K562 (cell line): ENCODE measurements around the gene ETS1. TPM values are rescaled to one million over a fixed set of nuclear protein-coding genes. Genes with fewer than 3 reads are reported as not detected.

Experiments used
- ATAC-seq: fragments of 200-7000 bp; cut with Tn5 transposase; 3 replicates; pipeline ENCODE4 v1.9.1; 2020; ENCODE audit warnings: moderate library complexity
- BruUV-seq: library from RNA; stranded (reverse); fragments of 400-500 nt; replicated peaks from 2 replicates; lab custom pipeline; 2021; lab: Mats Ljungman, UMichigan
- CTCF ChIA-PET: fragments of 300-600 bp; formaldehyde crosslinking; extraction: SDS; loops from one replicate; lab custom pipeline; 2021; ENCODE audit warnings: low intra/inter-chr PET ratio; lab: Yijun Ruan, JAX
- POLR2A ChIA-PET: fragments of 300-600, 350-650 bp; sonication (Branson Sonifier 250); formaldehyde crosslinking; extraction: SDS; loops from one replicate; lab custom pipeline; 2021; ENCODE audit warnings: antibody characterized with exemption, inconsistent platforms; lab: Yijun Ruan, JAX
- DNase-seq, 4 experiments: peaks; one replicate each; pipeline versions ENCODE4 v3.0.0 to v3.0.0-alpha.2; 2011 to 2018; ENCODE audit warnings: low spot score in 3 of 4, mixed read lengths in 3 of 4; ENCODE audit errors: extremely low read depth in 1 of 4
- FAIRE-seq: peaks from 2 replicates; lab custom pipeline; 2011; peaks lifted over from hg19 to GRCh38; lab: Jason Lieb, UNC
- H2AFZ ChIP-seq: 2 replicates; pipeline ENCODE4 v1.6.0; 2011; ENCODE audit warnings: low read depth, low read length, control low read depth, inconsistent platforms
- H3K27ac ChIP-seq: fragments of 200-600 bp; 3 replicates; pipeline ENCODE4 v1.8.0; 2011; ENCODE audit warnings: low read depth, mild to moderate bottlenecking, control low read depth, inconsistent platforms, low read length, moderate library complexity, mixed read lengths; ENCODE audit errors: extremely low read depth
- H3K27me3 ChIP-seq, 2 experiments: fragments of 300-600 bp in 1 of 2; 2 replicates in 1 of 2; 3 replicates in 1 of 2; pipeline versions ENCODE4 v1.6.0 to v1.8.0; 2011; ENCODE audit warnings: inconsistent platforms in 2 of 2, low read length in 2 of 2, mild to moderate bottlenecking in 1 of 2, mixed read lengths in 1 of 2, moderate library complexity in 1 of 2; ENCODE audit not compliant: control insufficient read depth in 2 of 2, insufficient read depth in 2 of 2
- H3K36me3 ChIP-seq: fragments of 300-600 bp; 3 replicates; pipeline ENCODE4 v1.8.0; 2011; ENCODE audit warnings: mild to moderate bottlenecking, low read length, inconsistent platforms; ENCODE audit not compliant: control insufficient read depth, insufficient read depth
- H3K4me1 ChIP-seq, 2 experiments: fragments of 200-600 bp in 1 of 2; replicated peaks in 1 of 2; 2 replicates in 1 of 2; 3 replicates in 1 of 2; pipeline versions ENCODE4 v1.5.1 to v1.8.0; 2011; ENCODE audit warnings: inconsistent platforms in 2 of 2, low read length in 2 of 2, mild to moderate bottlenecking in 1 of 2, mixed read lengths in 1 of 2, moderate library complexity in 1 of 2; ENCODE audit not compliant: control insufficient read depth in 2 of 2, insufficient read depth in 2 of 2
- H3K4me2 ChIP-seq: 2 replicates; pipeline ENCODE4 v1.6.1; 2011; ENCODE audit warnings: low read length, control low read depth, inconsistent platforms, mixed read lengths; ENCODE audit not compliant: insufficient read depth
- H3K4me3 ChIP-seq: fragments of 200-600 bp; sonication (generic), shearing (Covaris generic); 2 replicates; pipeline ENCODE4 v1.5.1; 2016; ENCODE audit warnings: control low read depth, inconsistent platforms
- H3K79me2 ChIP-seq: fragments of 200-600 bp; 3 replicates; pipeline ENCODE4 v1.8.0; 2011; ENCODE audit warnings: low read length, inconsistent platforms; ENCODE audit not compliant: control insufficient read depth, insufficient read depth
- H3K9ac ChIP-seq, 2 experiments: 2 replicates each; pipeline versions ENCODE4 v1.6.0 to v1.6.1; 2011; ENCODE audit warnings: low read depth in 2 of 2, low read length in 2 of 2, control low read depth in 1 of 2, inconsistent platforms in 1 of 2, mild to moderate bottlenecking in 1 of 2, mixed read lengths in 1 of 2; ENCODE audit not compliant: insufficient read depth in 1 of 2
- H3K9me1 ChIP-seq: one replicate; pipeline ENCODE4 v1.6.0; 2011; ENCODE audit warnings: inconsistent platforms, mild to moderate bottlenecking, low read length, moderate library complexity; ENCODE audit not compliant: control insufficient read depth, insufficient read depth
- H3K9me3 ChIP-seq: replicated peaks from 2 replicates; pipeline ENCODE4 v1.5.1; 2011; ENCODE audit warnings: low read depth, low read length, inconsistent platforms; ENCODE audit not compliant: control insufficient read depth, insufficient read depth
- H4K20me1 ChIP-seq: replicated peaks from 2 replicates; pipeline ENCODE4 v1.6.1; 2011; ENCODE audit warnings: low read length, inconsistent platforms, mixed read lengths; ENCODE audit not compliant: control insufficient read depth, insufficient read depth
- CLOCK ChIP-seq: fragments of 250-450 bp; sonication (Bioruptor Pico); IDR thresholded peaks from 2 replicates; pipeline ENCODE4 v1.4.0; 2020; ENCODE audit warnings: mild to moderate bottlenecking, moderate library complexity, borderline replicate concordance
- KAT8 ChIP-seq: fragments of 450-650 bp; IDR thresholded peaks from 2 replicates; pipeline ENCODE4 v1.6.1; 2016; ENCODE audit warnings: low read depth, mild to moderate bottlenecking
- MYBL2 ChIP-seq, 2 experiments: fragments of 450-650 bp in 1 of 2; sonication (generic) in 1 of 2; formaldehyde crosslinking in 1 of 2; IDR thresholded peaks; 2 replicates each; pipeline versions ENCODE4 v1.6.1 to v1.8.1; 2017 to 2022; ENCODE audit warnings: borderline replicate concordance in 1 of 2, inconsistent platforms in 1 of 2, low read depth in 1 of 2, mild to moderate bottlenecking in 1 of 2, missing genetic modification reagents in 1 of 2, moderate library complexity in 1 of 2
- RBBP5 ChIP-seq: fragments of 200-600 bp; sonication (generic); IDR thresholded peaks from 2 replicates; pipeline ENCODE4 v1.6.1; 2012; ENCODE audit warnings: borderline replicate concordance, mild to moderate bottlenecking, low read length, control low read depth, inconsistent platforms; ENCODE audit not compliant: insufficient read depth, poor library complexity, severe bottlenecking
- SAP30 ChIP-seq: fragments of 200-600 bp; sonication (generic); IDR thresholded peaks from 2 replicates; pipeline ENCODE4 v1.6.1; 2012; ENCODE audit warnings: borderline replicate concordance, low read depth, mild to moderate bottlenecking, moderate library complexity, low read length, control low read depth, inconsistent platforms; ENCODE audit not compliant: insufficient read depth, poor library complexity, severe bottlenecking
- TOE1 ChIP-seq, 2 experiments: fragments of 450-650 bp in 1 of 2; sonication (generic) in 1 of 2; formaldehyde crosslinking in 1 of 2; IDR thresholded peaks; 2 replicates each; pipeline versions ENCODE4 v1.7.1 to v1.8.0; 2016 to 2022; ENCODE audit warnings: borderline replicate concordance in 2 of 2, mild to moderate bottlenecking in 2 of 2, antibody characterized with exemption in 1 of 2, inconsistent platforms in 1 of 2, low read depth in 1 of 2, missing genetic modification reagents in 1 of 2, moderate library complexity in 1 of 2
- XRCC3 ChIP-seq: fragments of 450-650 bp; IDR thresholded peaks from 2 replicates; pipeline ENCODE4 v1.6.1; 2017; ENCODE audit warnings: mild to moderate bottlenecking, moderate library complexity
- ZNF140 ChIP-seq: fragments of 250-450 bp; sonication (Bioruptor Pico); IDR thresholded peaks from 2 replicates; pipeline ENCODE4 v1.8.0; 2021; ENCODE audit warnings: moderate library complexity, mild to moderate bottlenecking, inconsistent platforms
- ZNF143 ChIP-seq: sonication (generic); formaldehyde crosslinking; IDR thresholded peaks from 2 replicates; pipeline ENCODE4 v1.9.0; 2022; ENCODE audit warnings: mild to moderate bottlenecking, missing genetic modification reagents
- ZNF184 ChIP-seq: sonication (generic); formaldehyde crosslinking; IDR thresholded peaks from 2 replicates; pipeline ENCODE4 v1.5.0; 2020; ENCODE audit warnings: missing genetic modification reagents
- WGBS: fragments of 100-300 bp; shearing (Covaris generic); methylation state at CpG from one replicate; pipeline ENCODE4 v1.1.6; 2016; ENCODE audit warnings: low coverage, mixed read lengths; ENCODE audit not compliant: insufficient coverage; ENCODE audit errors: missing lambda C conversion rate; 5-methylcytosine and 5-hydroxymethylcytosine counted together
- in situ Hi-C: fragments of 300-500 bp; cut with MboI; formaldehyde crosslinking; loops from 4 replicates; pipeline ENCODE4 v1.15.0; 2018; ENCODE audit warnings: inconsistent platforms, mixed read lengths
- intact Hi-C: fragments of 100-400 bp; cut with micrococcal nuclease; formaldehyde crosslinking; loops from 2 replicates; pipeline ENCODE4 v1.14.2; 2022
- polyA plus RNA-seq, 8 experiments: library from polyadenylated mRNA; depleted of rRNA in 4 of 8; stranded (reverse) in 5 of 8; unstranded in 3 of 8; fragments of >200 nt; fragmentation: Nextera tagmentation in 2 of 8; fragmentation: Illumina TruSeq in 1 of 8; extraction: Ambion mirVana in 2 of 8; extraction: Trizol in 1 of 8; gene quantifications; 2 replicates each; pipeline versions ENCODE4 v1.2.1 to v1.2.3, GENCODE V29; 2011 to 2014; ENCODE audit warnings: inconsistent platforms in 1 of 8, missing spikeins in 1 of 8
- total RNA-seq, 7 experiments: library from RNA; depleted of rRNA in 6 of 7; stranded (reverse); fragments of >200 nt in 6 of 7; fragmentation: Illumina TruSeq in 2 of 7; extraction: Trizol in 2 of 7; gene quantifications; 2 replicates each; pipeline versions ENCODE4 v1.2.1 to v1.2.3, GENCODE V29; 2011 to 2021; ENCODE audit warnings: low replicate concordance in 1 of 7
- TF ChIP-seq, protein P1 (sequence below): sonication (generic); formaldehyde crosslinking; IDR thresholded peaks from 2 replicates; pipeline ENCODE4 v1.8.0; 2022; ENCODE audit warnings: missing genetic modification reagents, mild to moderate bottlenecking, borderline replicate concordance
- TF ChIP-seq, protein P2 (sequence below): sonication (generic); formaldehyde crosslinking; IDR thresholded peaks from 2 replicates; pipeline ENCODE4 v1.8.0; 2022; ENCODE audit warnings: mild to moderate bottlenecking, missing genetic modification reagents, borderline replicate concordance

ETS1 gene
- total and polyA plus RNA-seq, 9 of the 15 experiments (the other 6 are each of a cell fraction or from before 2014, with no cell fraction given): 0.04 to 1.4 (median 0.23) TPM

DNA sequence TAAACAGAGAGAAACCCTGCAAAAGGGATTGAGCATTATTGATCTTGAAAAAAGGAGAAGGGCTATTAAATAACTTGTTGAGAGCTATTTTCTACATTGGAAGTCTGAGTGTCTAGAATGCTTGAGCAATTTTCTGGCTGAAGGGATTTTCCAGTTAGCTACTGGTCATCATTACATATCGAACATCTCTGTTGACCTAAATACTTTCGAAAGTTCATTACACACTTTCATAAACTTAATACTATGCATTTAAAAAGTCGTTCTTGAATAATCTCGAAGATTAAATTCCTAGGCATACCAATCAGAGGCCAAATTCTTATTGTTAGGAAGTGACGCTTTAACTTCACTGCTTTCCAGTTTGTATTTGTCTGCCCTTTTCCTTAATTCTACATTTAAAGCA lies 13.7 kb downstream of the ETS1 start (continued):
- TF ChIP-seq RBBP5 (no peak), TOE1 (IDR thresholded peaks at IDR 0.05; ENCODE audit: borderline replicate concordance) (no peak), TOE1 (CRISPR knock-in tag; IDR thresholded peaks at IDR 0.05; ENCODE audit: borderline replicate concordance, low read depth) (no peak), ZNF140 (CRISPR knock-in tag) (no peak), ZNF184 (CRISPR knock-in tag) (no peak)

GRCh38 chr11:128572965-128573364 lies 14.4 kb downstream of the ETS1 start:
- DNase-seq (no peak), FAIRE-seq (no peak), ATAC-seq (no peak)
- Histone ChIP-seq H3K9me3 (no peaks in the 10 kb centered on the region), H3K4me3 (no peak overlapping the region), H3K4me2 (no peak overlapping the region), H2AFZ (no peak overlapping the region), H4K20me1 (no peaks in the 10 kb centered on the region; the same call in 1 of the 2 replicates), H3K36me3 (no peaks in the 10 kb centered on the region), H3K9ac (no peak overlapping the region), H3K4me1 (no peaks in the 10 kb centered on the region), H3K9me1 (no peaks in the 10 kb centered on the region), H3K27ac (no peak overlapping the region), H3K79me2 (no peaks in the 10 kb centered on the region), H3K27me3 (no peaks in the 10 kb centered on the region; a peak in 1 of 5 replicates)
- intact Hi-C loops (no loop called here), in situ Hi-C loops (no loop called here)
- BruUV-seq: no TSS peak
- WGBS: 1% methylated on average over 6 of the region's 6 CpGs
- ChIA-PET CTCF (no interaction called here), POLR2A (no interaction called here)
- TF ChIP-seq, protein P1, sequence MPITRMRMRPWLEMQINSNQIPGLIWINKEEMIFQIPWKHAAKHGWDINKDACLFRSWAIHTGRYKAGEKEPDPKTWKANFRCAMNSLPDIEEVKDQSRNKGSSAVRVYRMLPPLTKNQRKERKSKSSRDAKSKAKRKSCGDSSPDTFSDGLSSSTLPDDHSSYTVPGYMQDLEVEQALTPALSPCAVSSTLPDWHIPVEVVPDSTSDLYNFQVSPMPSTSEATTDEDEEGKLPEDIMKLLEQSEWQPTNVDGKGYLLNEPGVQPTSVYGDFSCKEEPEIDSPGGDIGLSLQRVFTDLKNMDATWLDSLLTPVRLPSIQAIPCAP (CRISPR knock-in tag): no peak
- TF ChIP-seq, protein P2, sequence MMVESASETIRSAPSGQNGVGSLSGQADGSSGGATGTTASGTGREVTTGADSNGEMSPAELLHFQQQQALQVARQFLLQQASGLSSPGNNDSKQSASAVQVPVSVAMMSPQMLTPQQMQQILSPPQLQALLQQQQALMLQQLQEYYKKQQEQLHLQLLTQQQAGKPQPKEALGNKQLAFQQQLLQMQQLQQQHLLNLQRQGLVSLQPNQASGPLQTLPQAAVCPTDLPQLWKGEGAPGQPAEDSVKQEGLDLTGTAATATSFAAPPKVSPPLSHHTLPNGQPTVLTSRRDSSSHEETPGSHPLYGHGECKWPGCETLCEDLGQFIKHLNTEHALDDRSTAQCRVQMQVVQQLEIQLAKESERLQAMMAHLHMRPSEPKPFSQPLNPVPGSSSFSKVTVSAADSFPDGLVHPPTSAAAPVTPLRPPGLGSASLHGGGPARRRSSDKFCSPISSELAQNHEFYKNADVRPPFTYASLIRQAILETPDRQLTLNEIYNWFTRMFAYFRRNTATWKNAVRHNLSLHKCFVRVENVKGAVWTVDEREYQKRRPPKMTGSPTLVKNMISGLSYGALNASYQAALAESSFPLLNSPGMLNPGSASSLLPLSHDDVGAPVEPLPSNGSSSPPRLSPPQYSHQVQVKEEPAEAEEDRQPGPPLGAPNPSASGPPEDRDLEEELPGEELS (CRISPR knock-in tag): no peak
- TF ChIP-seq MYBL2 (IDR thresholded peaks at IDR 0.05; ENCODE audit: low read depth) (no peak), MYBL2 (CRISPR knock-in tag; IDR thresholded peaks at IDR 0.05; ENCODE audit: borderline replicate concordance) (no peak), SAP30 (no peak), ZNF143 (CRISPR knock-in tag) (no peak), KAT8 (no peak), CLOCK (CRISPR knock-in tag) (no peak), XRCC3 (no peak)
